K562 (cell line): Measurements from ENCODE around the gene BTN3A1. TPM values are rescaled to one million over a fixed set of nuclear protein-coding genes. Genes with fewer than 3 reads are reported as not detected.

Experiments
- ATAC-seq: fragments of 200-7000 bp; cut with Tn5 transposase; 3 replicates; pipeline ENCODE4 v1.9.1; 2020; ENCODE audit warnings: moderate library complexity
- BruUV-seq: library from RNA; stranded (reverse); fragments of 400-500 nt; replicated peaks from 2 replicates; lab custom pipeline; 2021; lab: Mats Ljungman, UMichigan
- CTCF ChIA-PET: fragments of 300-600 bp; formaldehyde crosslinking; extraction: SDS; loops from one replicate; lab custom pipeline; 2021; ENCODE audit warnings: low intra/inter-chr PET ratio; lab: Yijun Ruan, JAX
- POLR2A ChIA-PET: fragments of 300-600, 350-650 bp; sonication (Branson Sonifier 250); formaldehyde crosslinking; extraction: SDS; loops from one replicate; lab custom pipeline; 2021; ENCODE audit warnings: antibody characterized with exemption, inconsistent platforms; lab: Yijun Ruan, JAX
- DNase-seq, 4 experiments: peaks; one replicate each; pipeline versions ENCODE4 v3.0.0 to v3.0.0-alpha.2; 2011 to 2018; ENCODE audit warnings: low spot score in 3 of 4, mixed read lengths in 3 of 4; ENCODE audit errors: extremely low read depth in 1 of 4
- FAIRE-seq: peaks from 2 replicates; lab custom pipeline; 2011; peaks lifted over from hg19 to GRCh38; lab: Jason Lieb, UNC
- H2AFZ ChIP-seq: 2 replicates; pipeline ENCODE4 v1.6.0; 2011; ENCODE audit warnings: low read depth, low read length, control low read depth, inconsistent platforms
- H3K27ac ChIP-seq: fragments of 200-600 bp; 3 replicates; pipeline ENCODE4 v1.8.0; 2011; ENCODE audit warnings: low read depth, mild to moderate bottlenecking, control low read depth, inconsistent platforms, low read length, moderate library complexity, mixed read lengths; ENCODE audit errors: extremely low read depth
- H3K27me3 ChIP-seq, 2 experiments: fragments of 300-600 bp in 1 of 2; 2 replicates in 1 of 2; 3 replicates in 1 of 2; pipeline versions ENCODE4 v1.6.0 to v1.8.0; 2011; ENCODE audit warnings: inconsistent platforms in 2 of 2, low read length in 2 of 2, mild to moderate bottlenecking in 1 of 2, mixed read lengths in 1 of 2, moderate library complexity in 1 of 2; ENCODE audit not compliant: control insufficient read depth in 2 of 2, insufficient read depth in 2 of 2
- H3K36me3 ChIP-seq: fragments of 300-600 bp; 3 replicates; pipeline ENCODE4 v1.8.0; 2011; ENCODE audit warnings: mild to moderate bottlenecking, low read length, inconsistent platforms; ENCODE audit not compliant: control insufficient read depth, insufficient read depth
- H3K4me1 ChIP-seq, 2 experiments: fragments of 200-600 bp in 1 of 2; replicated peaks in 1 of 2; 2 replicates in 1 of 2; 3 replicates in 1 of 2; pipeline versions ENCODE4 v1.5.1 to v1.8.0; 2011; ENCODE audit warnings: inconsistent platforms in 2 of 2, low read length in 2 of 2, mild to moderate bottlenecking in 1 of 2, mixed read lengths in 1 of 2, moderate library complexity in 1 of 2; ENCODE audit not compliant: control insufficient read depth in 2 of 2, insufficient read depth in 2 of 2
- H3K4me2 ChIP-seq: 2 replicates; pipeline ENCODE4 v1.6.1; 2011; ENCODE audit warnings: low read length, control low read depth, inconsistent platforms, mixed read lengths; ENCODE audit not compliant: insufficient read depth
- H3K4me3 ChIP-seq: fragments of 200-600 bp; sonication (generic), shearing (Covaris generic); 2 replicates; pipeline ENCODE4 v1.5.1; 2016; ENCODE audit warnings: control low read depth, inconsistent platforms
- H3K79me2 ChIP-seq: fragments of 200-600 bp; 3 replicates; pipeline ENCODE4 v1.8.0; 2011; ENCODE audit warnings: low read length, inconsistent platforms; ENCODE audit not compliant: control insufficient read depth, insufficient read depth
- H3K9ac ChIP-seq, 2 experiments: 2 replicates each; pipeline versions ENCODE4 v1.6.0 to v1.6.1; 2011; ENCODE audit warnings: low read depth in 2 of 2, low read length in 2 of 2, control low read depth in 1 of 2, inconsistent platforms in 1 of 2, mild to moderate bottlenecking in 1 of 2, mixed read lengths in 1 of 2; ENCODE audit not compliant: insufficient read depth in 1 of 2
- H3K9me1 ChIP-seq: one replicate; pipeline ENCODE4 v1.6.0; 2011; ENCODE audit warnings: inconsistent platforms, mild to moderate bottlenecking, low read length, moderate library complexity; ENCODE audit not compliant: control insufficient read depth, insufficient read depth
- H3K9me3 ChIP-seq: replicated peaks from 2 replicates; pipeline ENCODE4 v1.5.1; 2011; ENCODE audit warnings: low read depth, low read length, inconsistent platforms; ENCODE audit not compliant: control insufficient read depth, insufficient read depth
- H4K20me1 ChIP-seq: replicated peaks from 2 replicates; pipeline ENCODE4 v1.6.1; 2011; ENCODE audit warnings: low read length, inconsistent platforms, mixed read lengths; ENCODE audit not compliant: control insufficient read depth, insufficient read depth
- HMBOX1 ChIP-seq: sonication (generic); IDR thresholded peaks from 2 replicates; pipeline ENCODE4 v1.6.1; 2016
- ZBTB49 ChIP-seq: sonication (generic); formaldehyde crosslinking; IDR thresholded peaks from 2 replicates; pipeline ENCODE4 v1.8.0; 2022; ENCODE audit warnings: missing genetic modification reagents, mild to moderate bottlenecking, borderline replicate concordance
- WGBS: fragments of 100-300 bp; shearing (Covaris generic); methylation state at CpG from one replicate; pipeline ENCODE4 v1.1.6; 2016; ENCODE audit warnings: low coverage, mixed read lengths; ENCODE audit not compliant: insufficient coverage; ENCODE audit errors: missing lambda C conversion rate; 5-methylcytosine and 5-hydroxymethylcytosine counted together
- in situ Hi-C: fragments of 300-500 bp; cut with MboI; formaldehyde crosslinking; loops from 4 replicates; pipeline ENCODE4 v1.15.0; 2018; ENCODE audit warnings: inconsistent platforms, mixed read lengths
- intact Hi-C: fragments of 100-400 bp; cut with micrococcal nuclease; formaldehyde crosslinking; loops from 2 replicates; pipeline ENCODE4 v1.14.2; 2022
- polyA plus RNA-seq, 8 experiments: library from polyadenylated mRNA; depleted of rRNA in 4 of 8; stranded (reverse) in 5 of 8; unstranded in 3 of 8; fragments of >200 nt; fragmentation: Nextera tagmentation in 2 of 8; fragmentation: Illumina TruSeq in 1 of 8; extraction: Ambion mirVana in 2 of 8; extraction: Trizol in 1 of 8; gene quantifications; 2 replicates each; pipeline versions ENCODE4 v1.2.1 to v1.2.3, GENCODE V29; 2011 to 2014; ENCODE audit warnings: inconsistent platforms in 1 of 8, missing spikeins in 1 of 8
- total RNA-seq, 7 experiments: library from RNA; depleted of rRNA in 6 of 7; stranded (reverse); fragments of >200 nt in 6 of 7; fragmentation: Illumina TruSeq in 2 of 7; extraction: Trizol in 2 of 7; gene quantifications; 2 replicates each; pipeline versions ENCODE4 v1.2.1 to v1.2.3, GENCODE V29; 2011 to 2021; ENCODE audit warnings: low replicate concordance in 1 of 7

The BTN3A1 gene
- total and polyA plus RNA-seq, 9 of the 15 experiments (the other 6 are each of a cell fraction or from before 2014, with no cell fraction given): 0.84 to 8.5 (median 3.9) TPM

GRCh38 chr6:26367114-26367513, 35.0 kb upstream of the BTN3A1 start:
- Histone ChIP-seq H3K9me3 (no peaks in the 10 kb centered on the region), H3K27ac (no peak overlapping the region)
- CTCF ChIA-PET: no interaction called here

More at GRCh38 chr6:26367114-26367513, 35.0 kb upstream of the BTN3A1 start:
- H2AFZ ChIP-seq: no peak overlapping the region
- H3K4me3 ChIP-seq: no peak overlapping the region
- H3K4me1 ChIP-seq: peaks cover 11 to 25% of the 10 kb centered on the region in 2 experiments
- in situ Hi-C loops (no loop called here), intact Hi-C loops (no loop called here)
- no peaks in the 10 kb centered on the region for H3K36me3 ChIP-seq
- no peaks in the 10 kb centered on the region for H4K20me1 ChIP-seq
- no peaks in the 10 kb centered on the region for H3K9me1 ChIP-seq
- TF ChIP-seq ZBTB49 (no peak), HMBOX1 (peak; percentile 60)
- H3K79me2 ChIP-seq: no peaks in the 10 kb centered on the region
- no peak for DNase-seq
- no peak overlapping the region for H3K4me2 ChIP-seq
- POLR2A ChIA-PET: interaction anchor here (1.6 to 1.9 kb wide), 2 partner anchors 8 to 15 kb away, joined by 3 to 5 read pairs; no protein-coding TSS in a partner anchor
- no peak overlapping the region for H3K9ac ChIP-seq
- no peaks in the 10 kb centered on the region for H3K27me3 ChIP-seq
- no peak for ATAC-seq
- FAIRE-seq: no peak
- no TSS peak for BruUV-seq
- 70% methylated on average over 3 of the region's 3 CpGs for WGBS
